Skeletal muscle cell (primary cell): ENCODE data around the gene CA12.
"Not testable (repeated sequence)": the region's sequence is repeated elsewhere in the genome, so short reads cannot be mapped to it uniquely, and the experiment has no call there.

Experiments used
- DNase-seq: peaks from one replicate; pipeline ENCODE4 v3.0.0-alpha.2; 2010; ENCODE audit warnings: low read depth
- H3K4me3 ChIP-seq: 2 replicates; pipeline ENCODE4 v1.5.1; 2011; ENCODE audit warnings: low read depth, mild to moderate bottlenecking, control low read depth, low read length, moderate library complexity

Gene CA12

DNA sequence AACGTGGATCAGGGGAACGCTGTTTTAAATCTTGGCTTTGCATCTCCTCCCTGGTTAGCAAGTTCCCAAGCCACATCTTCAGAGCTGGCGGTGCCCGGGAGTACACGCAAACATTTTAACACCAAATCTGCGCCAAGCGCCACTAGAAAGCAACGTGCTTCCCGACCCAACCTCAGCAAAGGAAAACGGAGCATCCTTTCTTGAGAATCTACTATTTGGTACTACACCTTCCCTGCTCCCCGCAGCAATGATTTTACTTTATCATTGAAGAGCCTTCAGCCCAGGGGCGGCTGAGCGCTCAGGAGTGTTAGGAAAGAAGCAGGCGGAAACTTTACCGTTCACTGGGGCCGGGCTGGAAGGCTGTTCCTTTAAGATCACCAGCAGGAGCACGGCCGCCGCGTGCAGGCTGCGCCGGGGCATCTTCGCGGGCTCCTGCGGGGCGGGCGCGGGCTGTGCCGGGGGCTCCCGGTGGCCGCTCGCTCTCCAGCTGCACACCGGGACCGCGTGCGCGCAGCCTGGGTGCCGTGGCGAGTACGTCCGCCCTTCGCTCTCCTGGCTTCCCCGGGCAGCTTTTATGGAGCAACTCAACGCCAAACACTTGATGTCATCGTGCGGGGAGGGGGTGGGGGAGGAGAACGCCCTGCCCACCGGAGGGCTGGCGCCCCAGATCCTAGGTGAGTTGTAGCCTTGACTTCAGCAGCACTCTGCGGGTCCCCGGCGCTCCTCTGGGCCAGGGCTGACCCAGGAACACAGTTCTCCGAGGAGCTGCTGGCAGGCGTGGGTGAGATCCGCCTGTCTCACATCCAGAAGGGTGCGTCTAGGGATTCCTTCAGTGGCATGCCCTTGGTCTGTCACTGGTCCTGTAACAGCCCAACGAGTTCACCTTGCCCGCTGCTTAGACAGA lies at the start of gene CA12:
TSS of gene CA12 (minus strand) at position 546 of the 904 bp plus-strand sequence. CDS start at position 420, 126 bp downstream.
- peak within 1 kb of the TSS; percentile 68 for H3K4me3 ChIP-seq
- peak; percentile 31 for DNase-seq

DNA sequence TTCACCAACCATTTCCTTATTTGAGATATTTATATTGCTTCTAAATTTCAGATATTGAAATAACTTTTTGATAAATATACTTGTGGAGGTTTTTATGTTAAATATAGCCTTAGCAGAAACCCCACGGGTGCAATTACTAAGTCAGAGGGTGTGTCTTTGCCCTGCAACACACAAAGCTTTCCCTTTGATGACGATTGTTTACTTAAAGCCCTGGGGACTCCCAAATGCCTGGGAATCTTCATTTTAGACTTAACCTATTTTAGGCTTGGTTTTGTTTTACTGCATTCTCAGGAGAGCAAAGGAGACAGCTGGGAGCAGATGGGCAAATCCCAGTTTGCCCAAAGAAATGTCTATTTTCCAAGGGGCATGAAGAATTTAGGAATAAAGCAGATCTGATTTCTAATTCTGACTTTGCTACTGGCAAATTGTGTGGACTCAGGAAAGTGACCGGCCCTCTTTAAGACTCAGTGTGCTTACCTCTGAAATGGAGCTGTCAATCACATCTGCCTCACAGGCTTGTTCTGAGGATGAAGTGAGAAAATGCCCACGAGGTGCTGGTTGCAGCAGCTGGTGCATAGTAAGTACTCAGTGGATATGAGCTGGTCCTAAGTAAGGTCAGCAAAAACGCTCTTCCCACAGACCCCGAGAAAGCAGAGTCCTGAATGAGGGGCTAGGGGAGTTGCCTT lies 49.3 kb upstream of the CA12 start:
- no peak overlapping the region for H3K4me3 ChIP-seq
- DNase-seq = no peak

- H3K4me3 ChIP-seq = no peak overlapping the region
- DNase-seq = no peak
Observed at GRCh38 chr15:63426552-63426951, 44.9 kb upstream of the CA12 start.

DNA sequence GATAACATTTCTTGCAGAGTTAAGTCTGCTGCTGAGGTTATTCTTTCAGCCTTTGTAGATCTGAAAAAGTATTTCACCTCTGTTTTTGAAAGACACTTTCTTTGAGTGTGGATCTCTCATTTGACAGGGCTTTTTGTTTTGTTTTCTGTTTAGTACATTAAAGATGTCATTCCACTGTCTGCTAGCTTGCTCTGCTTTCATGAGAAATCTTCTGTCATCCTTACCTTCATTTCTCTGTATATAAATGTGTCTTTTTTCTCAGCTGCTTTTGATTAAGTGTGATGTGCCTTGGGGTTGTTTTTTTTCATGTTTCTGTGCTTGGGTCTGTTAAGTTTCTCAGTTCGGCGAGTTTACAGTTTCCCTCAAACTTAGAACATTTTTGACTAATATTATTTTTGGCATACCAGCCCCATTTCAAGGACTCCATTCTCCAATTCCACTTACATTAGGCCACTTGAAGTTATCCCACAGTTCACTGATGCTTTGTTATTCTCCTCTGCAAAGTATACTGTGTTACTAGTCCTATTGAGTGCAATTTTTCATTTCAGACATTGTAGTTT lies 43.9 kb upstream of the CA12 start:
- DNase-seq = no peak
- no peak overlapping the region for H3K4me3 ChIP-seq

DNA sequence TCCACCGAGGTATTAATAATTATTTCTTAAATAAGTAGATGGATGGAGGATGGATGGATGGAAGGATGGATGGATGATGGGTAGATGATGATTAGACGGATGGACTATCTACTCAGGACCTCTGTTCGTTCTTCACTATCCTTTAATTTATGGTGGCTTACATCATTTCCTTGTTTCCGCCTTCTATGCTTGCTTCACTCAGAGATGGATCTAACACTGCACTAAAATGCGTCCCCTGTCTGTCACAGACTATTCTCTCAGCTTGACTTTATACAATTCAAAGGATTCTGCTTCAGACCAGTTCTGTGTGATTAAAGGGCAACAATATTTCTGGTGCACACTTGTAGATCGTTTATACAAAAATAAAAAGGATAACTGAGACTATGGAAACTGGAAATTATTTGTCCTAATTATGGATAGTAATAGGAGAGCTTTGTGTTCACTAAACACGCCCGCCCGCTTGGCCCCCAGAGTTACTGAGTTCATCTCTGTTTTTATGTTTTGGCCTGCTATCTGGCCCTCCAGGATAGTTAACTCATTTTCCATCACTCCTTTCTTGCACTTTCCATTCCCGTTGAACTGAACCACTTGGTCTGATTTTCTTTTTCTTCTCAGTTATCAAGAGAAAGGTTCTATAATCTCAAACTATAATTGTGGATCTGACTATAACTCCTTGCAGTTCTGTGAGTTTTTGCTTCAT lies 41.4 kb upstream of the CA12 start:
- DNase-seq = no peak
- no peak overlapping the region for H3K4me3 ChIP-seq

GRCh38 chr15:63421433-63421832 lies 39.8 kb upstream of the CA12 start:
- no peak for DNase-seq
- H3K4me3 ChIP-seq = no peak overlapping the region

DNA sequence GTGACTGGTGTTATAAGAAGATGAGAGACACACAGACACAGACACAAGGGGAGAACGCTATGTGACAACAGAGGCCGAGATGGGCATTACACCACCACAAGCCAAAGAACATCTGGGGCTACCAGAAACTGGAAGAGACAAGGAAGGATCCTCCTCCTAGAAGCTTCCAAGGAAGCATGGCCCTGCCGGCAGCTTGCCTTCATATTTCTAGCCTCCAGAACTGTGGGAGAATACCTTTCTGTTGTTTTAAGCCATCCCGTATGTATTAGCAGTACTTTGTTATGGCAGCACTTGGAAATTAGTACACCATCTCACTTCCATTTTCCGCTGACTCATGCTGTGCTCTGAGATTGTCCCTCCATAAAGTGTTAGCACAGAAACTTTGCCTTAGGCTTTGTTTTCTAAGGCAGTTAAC lies 38.7 kb upstream of the CA12 start:
- no peak for DNase-seq
- no peak overlapping the region for H3K4me3 ChIP-seq

DNA sequence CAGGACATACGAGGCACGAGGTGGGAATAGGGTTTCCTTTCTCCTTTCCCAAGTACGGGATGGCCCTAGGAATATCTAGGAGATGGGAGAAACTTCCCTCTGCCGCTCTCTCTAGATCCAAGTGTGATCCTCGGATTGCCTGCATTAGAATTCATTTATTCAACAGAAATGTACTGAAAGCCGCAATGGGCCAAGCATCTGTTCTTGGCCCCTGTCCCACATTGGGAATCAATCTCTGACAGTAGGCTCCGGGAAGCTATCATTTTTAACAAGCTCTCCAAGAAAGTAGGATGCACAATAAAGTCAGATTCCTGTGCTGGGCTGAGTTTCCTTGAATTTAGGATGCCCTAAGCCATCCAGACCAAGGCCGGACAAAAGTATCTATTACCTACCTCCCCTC lies 37.2 kb upstream of the CA12 start:
- no peak overlapping the region for H3K4me3 ChIP-seq
- no peak for DNase-seq

GRCh38 chr15:63417721-63418120 lies 36.1 kb upstream of the CA12 start:
- no peak for DNase-seq
- no peak overlapping the region for H3K4me3 ChIP-seq

DNA sequence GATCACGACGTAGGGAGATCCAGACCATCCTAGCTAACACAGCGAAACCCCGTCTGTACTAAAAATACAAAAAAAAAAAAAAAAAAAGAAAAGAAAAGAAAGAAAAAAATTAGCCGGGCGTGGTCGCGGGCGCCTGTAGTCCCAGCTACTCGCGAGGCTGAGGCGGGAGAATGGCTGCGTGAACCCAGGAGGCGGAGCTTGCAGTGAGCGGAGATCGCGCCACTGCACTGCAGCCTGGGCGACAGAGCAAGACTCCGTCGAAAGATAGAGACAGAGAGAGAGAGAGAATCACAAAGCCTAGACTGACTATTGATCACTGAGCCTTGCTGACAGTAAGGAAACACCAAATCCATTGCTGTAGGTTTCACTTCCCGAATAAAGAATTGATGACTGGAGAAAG lies 35.6 kb upstream of the CA12 start:
- DNase-seq, H3K4me3 ChIP-seq: not testable (repeated sequence)

DNA sequence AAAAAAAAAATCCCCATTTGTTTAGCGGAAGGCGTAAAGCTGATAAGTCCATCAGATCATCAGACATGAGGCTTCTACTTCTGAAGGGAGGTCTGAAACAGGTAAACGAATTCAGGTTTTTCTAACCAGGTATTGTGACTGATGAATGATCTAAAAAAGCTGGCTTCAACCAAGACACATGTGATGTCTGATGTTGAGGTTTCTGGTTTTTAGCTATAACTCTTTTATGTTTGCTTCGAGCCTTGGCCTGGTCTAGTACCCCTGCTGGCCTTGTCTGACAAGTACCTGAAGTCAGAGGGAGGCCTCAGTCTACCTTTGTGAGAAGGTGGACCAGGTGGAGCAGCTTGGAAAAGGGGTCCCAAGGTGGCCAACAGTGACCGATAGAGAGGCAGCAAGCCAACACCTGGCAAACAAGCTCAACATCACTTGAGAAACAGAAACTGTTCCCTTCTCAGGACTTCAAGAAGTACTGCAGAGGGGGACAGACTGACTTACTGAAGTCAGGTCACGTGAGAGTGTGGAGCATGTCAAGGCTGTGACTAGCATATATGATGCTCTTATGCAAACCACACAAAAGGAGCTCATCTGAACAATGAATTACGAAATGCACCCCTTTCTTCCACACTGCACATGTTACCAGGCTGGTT lies 33.0 kb upstream of the CA12 start:
- no peak for DNase-seq

GRCh38 chr15:63412551-63412950 lies 30.9 kb upstream of the CA12 start:
- DNase-seq = no peak
- no peak overlapping the region for H3K4me3 ChIP-seq

More for the DNA sequence above, 33.0 kb upstream of the CA12 start:
- no peak overlapping the region for H3K4me3 ChIP-seq

- no peak for DNase-seq
Observed at GRCh38 chr15:63411866-63412265, 30.2 kb upstream of the CA12 start.

GRCh38 chr15:63409179-63409578 lies 27.5 kb upstream of the CA12 start:
- H3K4me3 ChIP-seq = no peak overlapping the region
- no peak for DNase-seq

More at GRCh38 chr15:63411866-63412265, 30.2 kb upstream of the CA12 start:
- H3K4me3 ChIP-seq = no peak overlapping the region

- DNase-seq = no peak
Observed at GRCh38 chr15:63408524-63408923, 26.9 kb upstream of the CA12 start.

DNA sequence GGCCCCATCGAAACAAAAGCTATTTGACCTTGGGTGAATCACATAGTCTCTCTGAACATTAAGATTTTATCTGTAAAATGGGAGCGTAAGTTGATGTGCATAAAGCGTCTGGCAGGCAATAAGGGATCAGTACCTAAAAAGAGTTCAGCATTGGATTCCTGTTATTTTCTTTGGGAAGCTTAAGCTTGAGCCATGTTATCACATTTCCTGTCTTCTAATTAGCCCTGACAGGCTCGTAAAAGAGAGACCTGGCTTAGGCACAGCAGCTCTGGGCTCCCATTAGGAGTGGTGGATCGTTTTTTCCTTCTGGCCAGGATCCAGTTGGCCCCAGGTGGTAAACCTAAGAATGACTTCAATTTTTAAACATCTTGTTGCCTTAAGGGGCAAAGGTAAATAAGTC lies 26.0 kb upstream of the CA12 start:
- no peak overlapping the region for H3K4me3 ChIP-seq
- no peak for DNase-seq

More at GRCh38 chr15:63408524-63408923, 26.9 kb upstream of the CA12 start:
- no peak overlapping the region for H3K4me3 ChIP-seq

DNA sequence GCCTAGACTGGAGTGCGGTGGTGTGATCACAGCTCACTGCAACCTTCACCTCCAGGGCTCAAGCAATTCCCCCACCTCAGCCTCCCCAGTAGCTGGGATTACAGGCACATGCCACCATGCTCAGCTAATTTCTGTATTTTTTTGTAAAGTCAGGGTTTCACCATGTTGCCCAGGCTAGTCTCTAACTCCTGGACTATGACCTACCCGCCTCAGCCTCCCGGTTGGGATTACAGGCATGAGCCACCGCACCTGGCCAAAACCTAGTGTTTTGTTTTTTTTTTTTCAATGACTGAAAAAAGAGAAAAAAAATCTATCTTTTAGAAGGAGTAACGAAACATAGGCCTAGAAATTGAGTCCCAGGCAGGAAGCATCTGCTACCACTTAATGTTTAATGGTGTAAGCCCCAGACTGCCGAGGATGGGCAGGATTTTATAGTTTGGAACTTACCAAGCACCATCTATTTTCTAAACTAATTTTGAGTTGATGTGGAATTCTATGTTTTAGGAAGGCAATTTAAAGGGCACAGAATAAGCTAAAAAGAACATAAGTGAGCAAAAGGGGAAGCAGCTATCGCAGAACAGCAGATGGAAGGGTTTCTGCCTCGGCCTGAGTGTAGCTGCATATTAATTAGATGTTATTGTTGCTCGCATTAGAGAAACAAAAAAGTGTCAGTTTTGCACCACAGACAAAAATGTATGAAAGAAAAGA lies 24.2 kb upstream of the CA12 start:
- H3K4me3 ChIP-seq = no peak overlapping the region
- DNase-seq = no peak

DNA sequence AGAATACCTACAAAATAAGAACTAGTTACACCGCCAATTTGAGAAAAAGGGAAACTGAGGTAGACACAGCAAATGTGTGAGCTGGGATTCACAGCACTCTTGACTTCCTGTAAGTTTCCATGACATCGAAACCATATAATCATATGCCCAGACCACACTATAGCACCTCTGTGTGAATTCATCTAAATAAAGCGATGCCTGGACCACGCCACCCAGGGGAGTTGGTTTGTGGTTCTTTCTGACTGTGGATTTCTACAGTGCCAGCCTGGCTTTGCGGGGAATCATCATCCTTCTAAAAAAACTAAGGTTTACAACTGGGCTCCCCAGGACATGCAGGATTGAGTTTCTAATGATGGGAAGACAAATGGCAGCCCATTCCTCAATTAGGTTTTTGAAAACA lies 23.5 kb upstream of the CA12 start:
- no peak for DNase-seq
- H3K4me3 ChIP-seq = no peak overlapping the region
